Activated CD4-positive, CD25-positive, alpha-beta regulatory T cell treated with anti-CD3 and anti-CD28 coated beads, Interleukin-2, amount 50 U/mL, for 16 hours (primary cell): ENCODE results near the gene ARRB1.
"Not testable (repeated sequence)": the region's sequence is repeated elsewhere in the genome, so short reads cannot be mapped to it uniquely, and the experiment has no call there.

Source experiments
- DNase-seq: peaks from one replicate; pipeline ENCODE4 v3.0.0-alpha.2; 2020; ENCODE audit warnings: low read depth, low spot score

Gene ARRB1

DNA sequence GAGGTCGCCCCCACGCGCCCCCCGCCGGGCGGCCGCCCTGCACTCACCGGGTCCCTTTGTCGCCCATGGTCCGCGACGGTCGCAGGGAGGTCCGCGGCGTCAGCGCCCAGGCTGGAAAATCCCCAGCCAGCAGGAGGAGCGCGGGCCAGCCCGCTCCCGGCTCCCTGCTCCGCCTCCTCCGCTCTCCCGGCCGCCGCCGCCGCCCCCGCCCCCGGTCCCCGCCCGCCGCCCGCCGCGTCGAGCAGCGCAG, at the start of gene ARRB1:
ARRB1 (minus strand) TSS at position 121 of the 250 bp plus-strand sequence; CDS start at position 67, 54 bp downstream.
- DNase-seq: no peak

DNA sequence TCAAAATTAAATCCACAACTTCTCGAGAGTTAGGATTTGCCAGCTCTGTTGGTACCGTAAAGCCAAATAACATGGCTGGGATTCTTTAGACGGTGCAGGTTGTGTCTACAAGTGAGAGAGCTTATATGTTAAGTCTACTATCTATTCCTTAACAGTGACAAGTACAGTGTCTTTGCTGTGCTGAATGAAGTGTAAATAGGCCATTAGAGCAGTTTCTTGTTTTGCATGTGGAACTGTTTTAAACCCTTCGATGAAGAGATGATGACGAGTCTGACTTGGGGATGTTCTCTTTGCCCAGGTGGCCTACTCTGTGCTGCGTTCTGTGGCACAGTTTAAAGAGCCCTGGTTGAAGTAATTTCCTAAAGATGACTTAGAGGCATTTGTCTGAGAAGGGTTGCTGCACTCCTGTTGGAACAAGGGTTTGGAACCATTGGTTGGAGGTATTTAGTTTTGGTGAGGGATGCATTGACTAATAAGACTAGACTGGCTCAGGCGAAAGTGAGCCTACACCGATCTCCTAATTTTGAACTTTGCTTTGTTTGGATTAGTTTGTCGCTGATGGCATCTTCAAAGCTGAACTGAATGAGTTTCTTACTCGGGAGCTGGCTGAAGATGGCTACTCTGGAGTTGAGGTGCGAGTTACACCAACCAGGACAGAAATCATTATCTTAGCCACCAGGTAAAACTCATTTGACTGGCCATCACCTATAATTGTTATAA, 48.8 kb upstream of the ARRB1 start:
- no peak for DNase-seq

DNA sequence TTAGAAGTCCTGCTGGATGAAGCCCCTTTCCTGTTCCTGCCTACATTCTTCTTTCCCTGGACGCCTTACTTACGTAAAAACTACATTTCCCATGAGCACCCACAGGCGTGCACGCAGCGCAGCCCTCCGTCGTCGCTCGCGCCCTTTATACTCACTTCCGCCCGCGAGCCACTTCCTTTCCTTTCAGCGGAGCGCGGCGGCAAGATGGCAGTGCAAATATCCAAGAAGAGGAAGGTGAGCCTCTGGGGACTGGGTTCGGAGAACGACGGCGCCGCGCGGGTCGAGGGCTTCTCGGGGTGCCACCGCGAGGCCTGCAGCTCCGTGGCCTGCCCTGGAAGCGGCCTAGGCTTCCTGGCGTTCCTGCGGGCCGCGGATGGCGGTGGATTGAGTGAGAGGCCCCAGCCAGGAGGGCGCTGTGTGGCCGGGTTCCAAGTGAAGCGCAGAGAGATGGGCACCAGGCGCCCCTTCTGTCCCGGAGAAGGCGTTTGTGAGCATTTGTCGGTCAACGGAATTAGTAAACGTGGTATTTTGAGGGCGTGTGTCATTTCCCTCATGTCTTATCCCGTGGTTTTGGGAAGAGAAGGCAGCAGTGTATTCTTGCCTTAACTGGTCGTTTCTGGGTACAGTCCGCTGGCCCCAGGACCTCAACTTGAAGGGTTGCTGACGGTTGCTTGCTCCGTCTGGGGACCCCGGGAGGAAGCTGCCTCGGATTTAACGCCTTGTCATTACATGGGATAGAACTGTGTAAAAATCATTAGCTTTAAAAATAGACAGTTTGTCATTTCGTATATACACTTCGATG, 48.1 kb upstream of the ARRB1 start, which contains the start of gene RPS3:
RPS3 (plus strand) TSS at position 175 of the 802 bp plus-strand sequence; CDS start at position 205, 30 bp downstream.
- peak; percentile 83 for DNase-seq

DNA sequence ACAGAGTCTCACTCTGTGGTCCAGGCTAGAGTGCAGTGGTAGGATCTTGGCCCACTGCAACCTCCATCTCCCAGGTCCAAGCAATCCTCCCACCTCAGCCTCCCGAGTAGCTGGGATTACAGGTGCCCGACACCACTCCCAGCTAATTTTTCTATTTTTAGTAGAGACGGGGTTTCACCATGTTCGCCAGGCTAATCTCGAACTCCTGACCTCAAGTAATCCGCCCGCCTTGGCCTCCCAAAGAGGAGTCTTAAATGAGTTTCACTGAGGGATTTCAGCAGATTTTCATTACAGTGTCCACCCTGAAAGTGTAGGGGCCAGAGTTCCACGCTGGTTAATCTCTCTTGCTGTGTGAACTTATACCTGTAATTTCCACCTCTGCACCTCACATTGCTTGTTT, 47.4 kb upstream of the ARRB1 start:
- no peak for DNase-seq

DNA sequence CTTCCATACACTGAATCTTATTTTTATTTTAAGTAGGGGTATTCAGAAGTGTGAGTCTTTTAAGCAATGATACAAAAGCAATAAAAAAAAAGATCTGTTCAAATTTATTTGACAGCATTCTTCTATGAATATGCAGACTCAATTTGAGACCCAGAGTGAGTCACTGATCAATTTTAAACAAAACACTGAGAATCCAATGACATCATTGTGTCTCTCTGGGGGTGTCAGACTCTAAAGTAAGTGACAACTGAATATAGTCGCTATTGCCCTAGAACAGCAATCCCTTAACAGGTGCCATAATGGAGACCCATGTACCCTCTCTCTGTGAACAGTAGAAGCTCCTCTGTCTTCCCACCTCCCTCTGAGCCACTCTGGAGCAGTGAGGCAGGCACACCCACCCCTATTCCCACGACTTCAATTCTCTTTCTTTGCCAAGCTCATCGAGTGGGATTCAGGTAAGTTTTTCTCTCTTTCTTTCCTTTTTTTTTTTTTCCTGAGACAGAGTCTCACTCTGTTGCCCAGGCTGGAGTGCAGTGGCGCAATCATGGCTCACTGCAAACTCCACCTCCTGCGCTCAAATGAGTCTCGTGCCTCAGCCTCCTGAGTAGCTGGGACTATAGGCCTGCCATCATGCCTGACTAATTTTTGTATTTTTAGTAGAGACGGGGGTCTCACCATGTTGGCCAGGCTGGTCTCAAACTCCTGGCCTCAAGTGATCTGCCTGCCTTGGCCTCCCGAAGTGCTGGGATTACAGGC, 42.8 kb upstream of the ARRB1 start:
- DNase-seq: no peak

DNA sequence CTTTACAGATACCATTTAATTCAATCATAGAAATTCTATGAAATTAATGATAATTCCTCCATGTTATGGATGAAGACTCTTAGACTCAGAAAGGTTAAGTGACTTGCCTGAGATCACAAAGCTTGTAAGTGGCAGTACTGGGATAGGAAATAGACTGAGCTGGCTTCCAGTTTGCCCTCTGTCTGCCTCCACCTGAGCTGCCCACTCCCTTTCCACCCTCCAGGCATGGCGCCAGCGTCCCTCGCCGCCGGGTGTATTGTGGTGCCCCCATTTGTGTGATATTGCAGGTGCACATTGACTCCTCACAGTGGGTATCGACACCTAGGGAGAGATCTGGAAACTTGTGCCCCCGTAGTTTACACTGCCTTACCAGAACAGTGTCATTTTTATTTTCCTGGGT, 38.5 kb upstream of the ARRB1 start:
- DNase-seq: no peak

DNA sequence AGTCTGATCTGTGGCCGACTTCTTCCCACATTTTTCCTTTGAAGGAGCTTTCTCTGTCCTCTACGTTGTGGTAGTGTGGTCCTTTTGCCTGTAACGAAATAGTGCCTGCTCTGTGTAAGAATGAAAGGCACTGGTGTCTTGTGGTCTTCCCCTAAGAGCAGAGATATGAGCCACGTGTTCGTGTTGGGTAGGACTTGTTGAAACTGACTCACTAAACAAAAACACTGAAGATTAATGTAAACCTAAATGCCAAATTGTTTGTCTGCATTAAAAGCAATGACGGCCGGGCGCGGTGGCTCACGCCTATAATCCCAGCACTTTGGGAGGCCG, 37.8 kb upstream of the ARRB1 start:
- DNase-seq: no peak

DNA sequence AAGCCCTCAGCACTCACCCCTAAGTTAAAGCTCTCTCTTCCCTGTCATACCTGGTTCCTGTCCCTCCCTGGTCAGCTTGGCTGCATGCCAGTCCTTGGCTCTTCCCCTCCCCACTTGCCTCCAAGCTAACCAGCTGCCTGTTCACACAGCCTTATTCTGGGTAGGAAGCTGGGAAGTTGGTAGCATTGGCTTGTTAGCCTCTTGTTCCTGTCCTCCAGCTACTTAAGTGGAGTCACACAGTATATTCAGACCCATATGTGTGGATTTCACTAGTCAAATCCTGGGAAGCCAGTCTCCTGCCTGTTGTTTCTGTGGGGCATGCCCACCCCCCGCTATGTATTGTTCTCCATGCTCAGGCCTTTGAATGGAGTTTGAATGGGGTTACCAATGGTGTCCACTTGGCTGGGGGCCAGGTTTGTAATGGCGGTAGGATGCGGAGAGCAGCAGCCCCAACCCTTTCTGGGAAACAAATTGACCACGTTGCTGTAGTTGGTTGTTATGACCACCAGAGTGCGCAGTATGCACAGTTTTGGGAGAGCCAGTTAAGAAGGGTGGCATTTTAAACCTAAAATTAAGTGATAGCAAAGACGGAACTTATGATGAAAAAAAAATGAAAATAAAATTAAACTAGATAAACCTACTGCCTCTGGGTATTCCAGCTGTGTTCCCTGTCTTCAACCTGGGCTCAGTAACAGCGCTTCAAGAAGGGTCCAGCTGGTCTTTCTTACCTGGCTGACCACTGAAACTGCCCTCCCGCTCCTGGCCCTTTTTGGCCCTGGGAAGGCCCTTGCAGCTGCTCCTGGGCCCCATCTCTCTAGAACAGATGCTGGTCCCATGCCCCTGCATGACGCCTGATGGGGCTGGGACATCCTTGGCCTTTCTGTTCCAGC, 37.2 kb upstream of the ARRB1 start:
- DNase-seq: peak; percentile 52

DNA sequence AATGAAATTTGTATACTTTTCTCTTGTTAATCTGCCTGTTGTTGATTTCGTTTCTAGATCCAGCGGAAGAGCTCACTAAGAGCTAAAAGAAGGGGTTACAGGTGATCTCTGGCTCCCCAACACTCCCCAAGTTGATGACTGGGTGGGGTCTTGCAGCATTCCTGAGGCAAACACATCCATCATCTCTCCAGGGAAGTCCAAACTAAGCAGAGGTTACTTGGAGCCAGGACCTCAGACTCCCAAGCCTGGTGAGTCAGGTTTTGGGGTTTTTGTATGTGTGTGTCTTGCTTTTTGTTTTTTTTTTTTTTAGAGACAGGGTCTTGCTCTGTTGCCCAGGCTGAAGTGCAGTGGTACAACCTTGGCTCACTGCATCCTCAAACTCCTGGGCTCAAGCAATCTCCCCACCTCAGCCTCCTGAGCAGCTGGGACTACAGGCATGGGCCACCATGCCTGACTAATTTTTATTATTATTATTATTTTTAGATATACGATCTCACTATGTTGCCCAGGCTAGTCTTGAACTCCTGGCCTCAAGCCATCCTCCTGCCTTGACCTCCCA, 36.4 kb upstream of the ARRB1 start:
- DNase-seq: no peak

DNA sequence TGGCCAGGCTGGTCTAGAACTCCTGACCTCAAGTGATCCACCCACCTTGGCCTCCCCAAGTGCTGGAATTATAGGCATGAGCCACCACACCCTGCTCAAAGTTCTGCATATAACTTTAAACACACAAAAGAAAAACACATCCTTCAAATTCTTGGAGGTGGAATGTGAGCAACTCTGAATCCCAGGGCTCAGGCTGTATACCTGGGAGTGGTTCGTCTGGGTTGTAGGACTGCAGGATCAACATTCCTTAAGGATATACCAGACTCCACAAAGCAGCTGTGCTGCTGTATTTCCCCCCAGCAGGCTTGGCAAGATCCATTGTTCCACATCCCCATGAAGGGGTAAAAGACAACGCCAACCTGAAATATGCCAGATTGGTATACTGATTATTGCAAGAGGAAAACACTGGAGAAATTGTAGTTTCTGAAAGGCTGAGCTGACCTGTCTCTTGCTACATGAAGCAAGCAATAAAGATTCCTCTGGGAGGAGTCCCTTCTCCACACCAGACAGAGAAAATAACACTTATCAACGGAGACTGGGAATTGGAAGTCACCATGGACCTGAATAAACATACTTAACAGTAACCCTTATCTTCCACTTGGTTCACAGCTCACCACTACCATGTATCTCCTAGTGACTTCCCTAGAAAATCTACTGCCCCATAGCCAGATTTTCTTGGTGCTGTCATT, 35.6 kb upstream of the ARRB1 start:
- DNase-seq: no peak

DNA sequence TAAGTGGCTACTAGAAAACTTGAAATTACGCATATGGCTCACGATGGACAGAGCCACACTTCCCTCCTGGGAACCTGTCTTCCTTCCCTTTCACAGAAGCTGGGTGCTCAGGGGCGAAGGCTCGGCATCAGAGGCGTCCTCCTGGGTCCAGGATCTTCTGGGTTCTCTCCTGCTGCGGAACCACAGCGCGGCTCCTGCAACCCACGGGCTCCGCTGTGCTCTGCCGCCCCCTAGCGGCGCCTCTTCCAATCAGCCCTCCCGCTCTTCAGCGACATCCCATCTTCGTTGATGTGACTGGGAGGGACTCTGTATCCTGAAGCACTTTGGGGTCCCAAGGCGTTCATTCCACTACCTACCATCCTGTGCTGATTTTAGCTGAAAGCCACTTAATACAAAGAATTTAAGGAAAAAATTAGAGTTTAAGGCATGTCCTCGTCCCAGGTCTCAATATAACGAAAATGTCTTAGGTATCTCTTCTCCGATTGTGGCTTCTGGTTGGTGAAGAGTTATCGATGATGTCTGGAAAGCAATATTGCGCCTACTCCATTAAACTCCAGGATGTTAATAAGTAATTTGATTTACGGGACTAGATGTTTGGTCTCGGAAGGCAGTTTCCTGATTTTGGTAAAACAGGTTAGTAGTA, 33.1 kb upstream of the ARRB1 start:
- DNase-seq: peak; percentile 55

DNA sequence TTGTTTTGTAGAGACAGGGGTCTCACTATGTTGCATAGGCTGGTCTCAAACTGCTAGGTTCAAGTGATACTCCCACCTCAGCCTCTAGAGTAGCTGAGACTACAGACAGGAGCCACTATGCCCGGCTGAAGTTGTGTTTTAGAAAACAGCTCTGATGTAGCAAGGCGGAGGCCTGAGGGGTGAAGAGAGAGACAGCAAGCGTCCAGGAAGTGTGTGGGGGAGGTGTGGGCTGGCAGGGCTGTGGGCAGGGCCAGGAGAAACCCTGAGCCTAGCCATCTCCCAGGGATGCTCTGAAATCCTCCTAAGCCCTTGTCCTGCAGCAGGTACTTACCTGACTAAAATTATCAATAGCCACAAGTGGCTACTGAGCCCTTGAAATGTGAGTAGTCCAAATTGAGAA, 31.8 kb upstream of the ARRB1 start:
- no peak for DNase-seq

DNA sequence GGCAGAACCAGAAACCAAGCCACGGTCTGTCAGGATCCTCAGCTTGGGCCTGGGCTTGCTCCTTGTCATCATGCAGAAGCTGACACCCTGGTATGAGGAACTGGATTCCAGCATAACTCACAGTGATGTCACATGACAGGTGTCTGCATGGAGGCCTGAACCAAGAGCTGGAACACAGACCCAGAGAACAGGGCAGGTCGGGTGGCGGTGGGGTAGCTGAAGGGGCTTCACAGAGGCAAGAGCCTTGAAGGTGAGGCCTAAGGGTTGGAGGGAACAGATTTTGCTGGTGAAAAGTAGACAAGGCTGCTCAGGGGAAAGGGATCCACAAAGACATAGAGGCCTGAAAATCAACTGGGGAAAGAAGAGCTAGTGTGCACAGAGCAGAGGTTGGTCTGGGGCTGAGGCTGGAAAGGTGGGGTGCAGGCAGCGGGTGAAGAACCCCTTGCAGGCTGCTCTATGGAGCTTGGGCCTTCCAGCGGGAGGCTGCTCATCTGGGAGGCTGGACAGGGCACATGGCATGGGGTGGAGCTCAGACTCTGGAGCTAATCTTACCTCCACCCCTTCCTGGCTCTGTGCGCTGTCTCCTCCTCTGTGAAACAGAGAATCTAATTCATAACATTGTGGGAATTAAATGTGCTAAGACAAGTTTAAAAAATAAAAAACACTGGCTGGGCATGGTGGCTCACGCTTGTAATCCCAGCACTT, 29.4 kb upstream of the ARRB1 start:
- DNase-seq: no peak

DNA sequence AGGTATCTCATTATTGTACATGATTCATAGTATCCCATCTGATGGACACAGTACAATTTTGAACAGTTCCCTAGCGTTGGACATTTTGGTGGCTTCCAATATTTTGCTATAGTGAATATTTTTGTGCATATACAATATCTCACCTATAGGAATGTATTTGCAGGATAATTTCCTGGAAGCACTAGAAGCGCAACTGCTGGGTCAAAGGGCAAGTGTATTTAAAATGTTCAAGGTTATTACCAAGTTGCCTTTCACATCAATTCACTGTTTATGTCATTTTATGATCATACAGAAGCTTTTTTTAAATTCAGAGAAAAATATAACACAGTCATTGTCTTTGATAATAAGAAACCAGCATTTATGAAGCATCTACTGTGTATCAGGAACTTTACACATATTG, 28.8 kb upstream of the ARRB1 start:
- DNase-seq: no peak

DNA sequence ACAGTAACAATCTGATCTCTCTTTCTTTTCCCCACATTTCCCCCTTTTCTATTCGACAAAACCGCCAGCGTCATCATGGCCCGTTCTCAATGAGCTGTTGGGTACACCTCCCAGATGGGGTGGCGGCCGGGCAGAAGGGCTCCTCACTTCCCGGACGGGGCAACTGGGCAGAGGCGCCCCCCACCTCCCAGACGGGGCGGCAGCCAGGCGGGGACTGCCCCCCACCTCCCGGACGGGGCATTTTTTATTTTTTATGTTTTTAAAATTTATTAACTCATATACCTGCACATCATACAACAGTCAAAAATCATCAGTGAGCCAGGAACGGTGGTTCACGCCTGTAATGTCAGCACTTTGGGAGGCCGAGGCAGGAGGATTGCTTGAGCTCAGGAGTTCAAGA, 27.3 kb upstream of the ARRB1 start:
- DNase-seq: not testable (repeated sequence)

DNA sequence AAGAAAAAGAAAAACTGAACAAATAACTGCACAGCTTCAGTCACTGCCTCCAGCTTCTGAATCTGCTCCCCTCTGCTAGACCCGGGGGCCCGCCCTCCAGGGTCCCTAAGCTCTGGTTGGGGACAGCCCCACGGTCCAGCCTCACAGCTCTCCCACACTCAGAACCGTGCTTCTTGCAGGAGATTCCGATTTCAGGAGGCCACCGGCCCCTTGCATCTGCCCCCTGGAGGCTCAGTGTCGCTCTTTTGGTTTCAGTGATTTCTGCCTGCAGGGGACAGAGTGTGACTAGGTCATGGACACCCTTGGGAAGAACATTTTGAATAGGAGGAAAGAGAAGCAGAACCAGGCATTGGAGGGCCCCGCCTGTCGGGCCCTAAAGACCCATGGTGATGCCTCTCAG, 24.7 kb upstream of the ARRB1 start:
- no peak for DNase-seq

DNA sequence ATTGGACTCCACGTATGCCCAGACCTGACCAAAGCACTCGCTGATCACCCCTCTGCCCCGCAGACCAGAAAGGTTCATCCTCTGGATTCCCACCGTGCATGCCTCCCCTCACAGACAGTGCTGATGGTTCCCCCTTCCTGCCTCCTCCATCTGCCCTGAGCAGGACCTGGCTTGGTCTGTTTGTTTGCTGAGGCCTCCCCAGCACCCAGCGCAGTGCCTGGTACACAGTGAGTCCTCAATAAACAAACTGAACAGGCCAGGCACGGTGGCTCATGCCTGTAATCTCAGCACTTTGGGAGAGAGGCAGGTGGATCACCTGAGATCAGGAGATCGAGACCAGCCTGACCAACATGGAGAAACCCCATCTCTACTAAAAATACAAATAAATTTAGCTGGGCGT, 24.2 kb upstream of the ARRB1 start:
- DNase-seq: no peak

DNA sequence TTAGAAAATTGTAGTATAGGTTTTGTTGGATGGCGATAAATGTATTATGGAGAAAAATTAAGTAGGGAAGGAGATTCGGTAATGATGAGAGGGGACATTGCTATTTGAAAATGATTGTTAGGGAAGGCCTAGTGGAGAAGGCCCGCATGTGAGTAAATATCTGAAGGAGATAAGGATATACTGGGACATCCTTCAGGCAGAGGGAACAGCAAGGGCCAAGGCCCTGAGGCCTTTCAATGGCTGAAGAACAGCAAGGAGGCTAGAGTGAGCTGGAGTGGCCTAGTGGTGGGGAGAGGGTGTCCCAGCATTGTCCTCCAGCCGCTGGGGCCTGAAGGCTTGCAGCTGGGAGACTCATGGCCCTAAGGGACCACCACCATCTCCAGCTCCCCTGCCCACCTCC, 23.2 kb upstream of the ARRB1 start:
- no peak for DNase-seq

DNA sequence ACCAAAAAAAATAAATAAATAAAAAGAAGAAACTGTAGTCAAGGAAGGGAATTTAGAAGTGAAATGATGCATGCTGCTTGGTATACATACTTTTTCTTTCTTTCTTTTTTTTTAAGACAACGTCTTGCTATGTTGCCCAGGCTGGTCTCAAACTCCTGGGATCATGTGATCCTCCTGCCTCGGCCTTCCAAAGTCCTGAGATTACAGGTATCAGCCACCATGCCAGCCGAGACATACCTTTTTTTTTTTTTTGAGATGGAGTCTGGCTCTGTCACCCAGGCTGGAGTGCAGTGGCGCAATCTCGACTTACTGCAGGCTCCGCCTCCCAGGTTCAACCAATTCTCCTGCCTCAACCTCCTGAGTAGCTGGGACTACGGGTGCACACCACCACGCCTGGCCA, 21.7 kb upstream of the ARRB1 start:
- no peak for DNase-seq
